GM19238 (cell line): ENCODE data around the gene MAN2B2.

Experiments used
- DNase-seq: peaks from one replicate; pipeline ENCODE4 v3.0.0; 2011; ENCODE audit warnings: low spot score; ENCODE audit not compliant: insufficient read length

MAN2B2 gene

DNA sequence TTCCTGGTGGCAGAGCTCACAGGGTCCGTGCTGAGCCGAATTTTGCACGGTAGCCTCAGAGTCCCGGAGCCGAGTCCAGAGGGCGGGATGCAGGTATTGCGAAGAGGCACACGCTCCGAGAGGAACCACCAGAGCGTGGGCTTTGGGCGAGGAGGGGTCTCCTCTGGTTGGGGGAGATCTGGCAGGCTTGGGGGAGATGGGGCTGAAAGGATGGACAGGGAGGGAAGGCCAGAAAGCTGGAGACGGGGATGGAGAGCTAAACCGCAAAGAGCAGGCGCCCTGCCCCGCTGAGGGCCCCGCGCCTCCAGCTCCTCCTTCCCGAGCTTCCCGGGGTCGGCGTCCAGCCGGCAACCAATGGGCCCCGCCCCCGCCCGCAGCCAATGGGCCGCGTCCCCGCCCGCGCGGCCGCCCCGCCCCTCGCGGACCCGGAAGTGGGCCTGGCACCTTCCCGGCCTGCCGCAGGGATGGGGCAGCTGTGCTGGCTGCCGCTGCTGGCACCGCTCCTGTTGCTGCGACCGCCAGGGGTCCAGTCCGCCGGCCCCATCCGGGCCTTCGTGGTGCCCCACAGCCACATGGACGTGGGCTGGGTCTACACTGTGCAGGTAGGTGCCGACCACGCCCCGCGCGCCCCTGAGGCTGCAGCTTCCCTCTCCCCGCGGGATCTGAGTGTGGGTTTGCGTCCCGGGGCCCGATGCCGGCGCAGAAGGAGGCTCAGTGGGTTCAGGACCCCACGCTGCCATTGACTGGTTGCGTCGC is at the start of gene MAN2B2:
MAN2B2 (plus strand) TSS at position 443 of the 756 bp plus-strand sequence; CDS start at position 465, 22 bp downstream.
- DNase-seq, result peak; percentile 98

DNA sequence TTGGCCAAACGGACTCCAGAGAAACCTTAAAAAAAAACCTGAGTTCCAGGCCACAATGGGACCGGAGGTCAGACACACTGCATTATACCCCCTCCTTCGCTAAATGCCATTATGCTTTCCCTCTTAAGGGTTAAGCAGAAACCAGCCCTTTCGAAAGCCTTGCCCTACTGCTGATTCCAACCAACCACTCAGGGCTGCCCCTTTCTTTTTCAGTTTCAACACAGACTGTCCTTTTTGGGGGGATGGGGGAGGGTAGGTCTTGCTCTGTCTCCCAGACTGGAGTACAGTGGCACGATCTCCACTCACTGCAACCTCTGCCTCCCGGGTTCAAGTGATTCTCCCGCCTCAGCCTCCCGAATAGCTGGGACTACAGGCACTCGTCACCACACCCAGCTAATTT is 49.5 kb upstream of the MAN2B2 start:
- no peak for DNase-seq

DNA sequence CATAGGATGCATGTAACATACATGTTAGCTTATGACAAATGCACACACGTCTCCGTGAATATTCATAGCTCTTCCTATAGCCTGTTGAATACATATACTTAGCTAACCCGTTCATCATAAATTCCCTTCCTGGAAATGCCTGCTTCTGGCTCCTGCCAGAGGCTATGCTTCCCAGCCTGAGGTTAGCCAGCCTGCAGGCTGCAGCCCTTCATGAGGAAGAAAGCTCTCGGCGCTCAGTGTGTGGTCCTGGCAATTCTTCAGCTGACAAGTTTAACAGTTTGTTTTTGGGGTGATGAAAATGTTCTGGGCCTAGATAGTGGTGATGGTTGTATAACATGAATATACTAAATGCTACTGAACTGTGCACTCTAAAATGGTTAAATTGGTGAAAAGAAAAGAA is 48.8 kb upstream of the MAN2B2 start:
- no peak for DNase-seq

DNA sequence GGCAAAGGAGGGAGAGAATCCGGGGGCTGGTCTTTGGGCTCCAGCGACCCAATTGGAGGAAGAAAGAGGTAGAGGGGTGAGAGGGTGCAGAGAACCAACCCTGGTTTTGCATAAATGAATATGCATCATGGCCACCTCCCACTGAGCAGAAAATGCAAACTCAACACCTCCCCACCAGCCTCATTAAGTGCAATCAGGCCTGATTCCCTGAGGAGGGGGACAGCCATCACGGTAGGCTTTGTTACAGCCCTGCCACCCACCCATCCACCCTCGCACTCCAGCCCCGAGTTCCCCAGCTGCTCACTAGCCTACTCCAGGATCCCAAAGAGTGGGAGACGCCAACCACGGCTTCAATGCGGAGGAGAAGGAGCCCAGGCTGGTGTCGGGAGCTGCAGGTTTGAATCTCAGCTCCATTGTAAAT is 48.3 kb upstream of the MAN2B2 start:
- no peak for DNase-seq

DNA sequence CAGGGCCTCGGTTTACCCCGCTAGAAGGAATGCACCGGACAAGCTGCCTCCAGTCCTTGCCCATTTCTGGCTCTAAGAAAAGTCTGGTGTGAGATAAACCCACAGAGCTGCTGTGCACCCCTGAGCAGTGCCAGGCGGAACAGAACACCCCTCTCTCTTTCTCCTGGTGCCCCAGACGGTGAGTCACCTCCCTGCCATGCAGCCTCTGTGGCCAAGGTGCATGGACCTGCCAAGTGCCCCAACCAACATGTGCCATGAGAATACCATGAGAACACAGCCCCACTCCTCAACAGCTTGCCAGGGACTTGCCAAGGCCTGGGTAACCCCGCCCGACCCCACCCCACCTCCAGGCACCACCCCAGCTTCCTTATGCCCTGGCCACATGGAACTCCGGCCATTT is 47.7 kb upstream of the MAN2B2 start:
- no peak for DNase-seq

DNA sequence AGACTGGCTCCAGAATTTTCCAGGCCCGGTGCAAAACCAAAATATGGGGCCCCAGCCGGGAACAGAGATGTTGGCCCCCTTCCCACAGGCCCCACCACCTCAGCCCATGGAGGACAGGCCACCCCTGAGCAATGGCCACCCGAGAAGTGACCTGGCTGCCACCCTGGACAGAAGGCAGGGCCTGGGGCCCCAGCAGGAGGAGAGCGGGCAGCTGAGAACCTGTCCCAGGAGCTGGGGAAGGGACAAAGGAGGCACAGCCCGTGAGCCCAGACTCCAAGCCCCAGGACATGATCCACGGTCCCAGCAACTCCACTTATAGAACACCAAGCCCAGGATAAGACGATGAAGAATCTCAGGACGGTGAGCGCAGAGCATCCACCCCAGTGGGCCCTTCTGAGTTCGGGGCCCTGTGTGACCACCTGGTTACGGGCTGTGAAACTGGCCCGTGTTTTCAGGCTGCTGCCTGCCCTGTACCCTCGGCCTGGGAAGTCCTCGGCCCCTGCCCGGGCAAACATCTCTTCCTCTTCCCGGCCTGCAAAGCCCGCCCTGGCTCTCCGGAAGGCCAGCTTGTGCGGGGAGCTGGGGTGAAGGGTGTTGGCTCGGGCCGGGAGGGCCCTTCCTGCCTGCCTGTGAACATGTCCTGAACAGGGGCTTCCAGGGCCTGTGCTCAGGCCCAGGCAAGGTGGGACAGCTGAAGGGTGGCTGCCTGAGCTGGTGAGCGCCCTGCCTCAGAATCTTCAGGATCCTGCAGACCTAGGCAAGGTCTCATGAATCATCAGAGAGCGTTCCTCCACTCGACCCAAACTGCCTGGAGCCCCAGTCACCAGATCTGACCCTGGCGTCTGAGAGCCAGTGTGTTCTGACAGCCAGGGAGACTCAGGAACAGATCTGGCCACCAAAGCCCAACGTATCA is 47.0 kb upstream of the MAN2B2 start:
- no peak for DNase-seq

DNA sequence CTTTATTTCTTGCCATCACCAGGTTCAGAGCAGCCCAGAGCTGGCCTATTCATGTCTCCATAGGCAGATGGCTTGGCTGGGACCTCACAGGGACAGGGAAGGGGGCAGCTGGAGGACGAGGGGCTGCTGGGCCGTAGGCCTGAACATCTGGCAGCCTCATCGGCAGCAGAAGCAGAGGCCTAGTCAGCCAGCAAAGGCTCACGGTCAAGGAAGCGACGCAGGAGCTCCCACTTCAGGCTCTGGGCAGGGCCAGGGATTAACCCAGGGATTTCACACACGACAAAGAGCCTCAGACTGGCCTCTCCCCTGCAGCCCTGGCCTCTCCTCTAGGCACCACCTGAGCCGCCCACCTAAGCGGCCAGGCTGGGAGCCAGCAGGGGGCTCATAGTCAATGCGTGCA is 46.0 kb upstream of the MAN2B2 start:
- no peak for DNase-seq

DNA sequence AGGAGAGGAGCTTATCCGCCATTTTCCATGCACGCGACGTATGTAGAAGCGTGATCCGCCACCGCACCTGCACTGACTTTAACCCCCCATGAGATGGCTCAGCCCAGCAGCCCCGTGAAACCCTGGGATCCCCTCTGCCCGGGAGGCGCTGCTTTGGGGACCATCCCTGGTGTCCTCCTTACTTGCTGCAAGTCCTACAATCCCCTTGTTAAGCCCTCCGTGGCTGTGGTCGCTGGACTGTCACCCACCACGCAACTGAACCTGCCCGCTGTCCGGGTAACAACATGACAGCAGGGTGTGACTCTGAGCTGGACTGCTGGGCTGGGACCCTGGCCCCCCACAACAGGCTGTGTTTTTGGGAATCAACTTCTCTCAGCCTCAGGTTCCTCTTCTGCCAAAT is 44.7 kb upstream of the MAN2B2 start:
- no peak for DNase-seq

DNA sequence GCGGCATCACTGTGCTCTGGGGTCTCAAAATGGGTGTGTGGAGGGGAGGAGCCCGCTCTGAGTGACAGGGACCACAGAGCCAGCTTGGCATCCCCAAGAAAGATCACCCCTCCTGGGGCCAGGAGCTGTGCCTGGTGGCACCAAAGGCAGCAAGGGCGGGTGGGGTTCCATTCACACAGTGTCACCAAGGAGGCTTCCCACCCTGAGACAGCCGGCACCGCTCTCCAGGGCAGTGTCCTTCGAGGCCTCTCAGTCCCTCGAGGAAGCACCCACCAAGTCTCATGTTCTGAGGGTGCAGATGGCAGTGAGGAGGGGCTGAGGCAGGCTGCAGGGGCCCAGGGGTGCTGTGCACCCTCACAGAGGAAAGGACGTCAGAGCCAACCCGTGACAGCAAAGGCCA is 44.0 kb upstream of the MAN2B2 start:
- no peak for DNase-seq

DNA sequence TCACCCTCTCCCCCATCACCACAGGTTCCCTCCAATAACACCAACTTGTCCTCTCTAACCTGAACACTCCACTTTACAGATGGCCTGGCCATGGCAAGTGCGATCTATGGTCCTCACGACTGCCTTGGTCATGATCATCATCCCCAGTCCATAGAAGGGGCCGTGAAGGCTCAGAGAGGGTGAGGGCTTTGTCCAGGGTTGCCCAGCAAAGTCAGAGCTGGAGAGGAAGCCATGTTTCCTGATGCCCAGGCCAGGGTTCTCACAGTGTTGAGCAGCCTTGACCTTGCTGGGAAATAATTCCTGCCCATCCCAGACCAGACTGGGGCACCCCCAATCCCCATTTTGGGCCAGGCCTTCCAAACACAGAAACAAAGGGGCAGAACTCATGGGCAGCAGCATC is 42.9 kb upstream of the MAN2B2 start:
- DNase-seq, result no peak

DNA sequence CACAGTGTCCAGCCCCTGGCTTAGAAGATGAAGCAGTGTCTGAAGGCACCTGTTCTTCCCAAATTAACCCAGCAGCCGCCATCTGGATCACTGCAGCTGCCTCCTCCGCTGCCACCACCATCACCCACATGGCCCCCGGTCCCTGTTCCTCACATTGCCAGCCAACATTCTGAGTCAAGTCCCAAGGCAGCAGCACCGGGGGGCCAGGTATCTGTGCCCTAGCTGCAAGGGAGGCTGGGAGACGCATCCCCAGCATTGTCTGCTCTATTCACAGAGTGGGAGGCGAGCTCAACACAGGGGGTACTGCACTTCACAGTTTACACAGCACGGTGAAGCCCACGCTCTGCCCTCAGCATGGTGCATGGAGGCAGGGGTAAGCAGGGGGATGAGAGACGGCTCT is 42.3 kb upstream of the MAN2B2 start:
- DNase-seq, result no peak

DNA sequence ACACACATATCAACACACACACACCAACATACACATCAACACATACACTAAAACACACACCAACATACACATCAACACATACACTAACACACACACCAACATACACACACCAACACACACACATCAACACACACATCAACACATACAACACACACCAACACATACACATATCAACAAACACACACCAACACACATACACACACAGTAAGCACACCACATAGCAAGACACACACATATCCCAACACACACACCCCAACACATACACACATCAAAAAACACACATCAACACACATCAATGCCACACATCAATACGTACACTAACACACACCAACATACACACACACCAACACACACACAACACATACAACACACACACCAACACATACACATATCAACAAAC is 40.9 kb upstream of the MAN2B2 start:
- DNase-seq, result no peak

DNA sequence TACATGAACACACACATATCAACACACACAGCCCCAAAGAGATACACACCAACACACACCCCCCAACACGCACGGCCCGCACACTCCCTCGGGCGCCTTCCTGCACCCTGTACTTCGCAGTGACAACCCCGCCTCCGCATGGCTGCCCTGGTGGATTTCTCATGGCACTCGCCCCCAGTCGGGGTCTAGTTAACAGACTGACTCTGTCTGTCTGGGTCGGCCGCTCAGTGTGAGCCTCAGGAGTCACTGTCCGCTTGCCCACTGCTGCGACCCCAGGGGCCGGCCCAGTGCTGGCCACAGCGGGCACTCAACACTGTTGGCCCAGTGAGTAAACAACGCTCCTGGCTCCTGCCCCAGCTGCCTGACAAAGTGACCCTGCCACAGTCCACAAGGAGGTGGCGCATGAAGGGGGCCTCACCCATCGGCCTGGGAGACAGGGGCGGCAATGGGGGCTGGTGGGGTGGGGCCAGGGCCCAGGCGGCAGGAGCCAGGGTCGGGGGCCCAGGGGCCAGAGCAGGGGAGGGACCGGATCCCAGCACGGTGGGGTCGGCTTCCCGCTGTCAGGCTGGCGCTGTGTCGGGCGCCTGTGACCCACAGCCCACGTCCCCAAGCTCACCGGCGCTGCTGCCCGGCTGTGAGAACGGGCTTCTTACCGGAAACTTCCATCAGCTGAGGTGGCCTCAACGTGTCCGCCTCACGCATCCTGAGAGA is 40.2 kb upstream of the MAN2B2 start:
- DNase-seq, result no peak

DNA sequence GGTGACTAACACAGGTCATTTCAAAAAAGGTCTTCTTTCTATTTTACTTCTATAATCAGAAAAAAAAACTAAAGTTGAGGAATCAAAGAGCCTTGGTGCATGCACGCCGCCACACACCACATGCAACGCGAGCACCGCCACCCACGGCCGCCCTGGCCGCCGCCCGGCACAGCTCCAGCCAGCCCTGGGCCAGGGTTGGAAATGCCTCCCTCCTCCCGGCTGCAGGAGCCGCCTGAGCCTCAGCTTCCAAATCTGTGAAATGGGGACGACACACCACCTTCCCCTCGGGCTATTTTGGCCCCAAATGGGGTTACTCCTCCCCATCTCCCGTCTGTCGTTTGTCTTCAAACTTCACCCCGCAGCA is 39.7 kb upstream of the MAN2B2 start:
- no peak for DNase-seq

DNA sequence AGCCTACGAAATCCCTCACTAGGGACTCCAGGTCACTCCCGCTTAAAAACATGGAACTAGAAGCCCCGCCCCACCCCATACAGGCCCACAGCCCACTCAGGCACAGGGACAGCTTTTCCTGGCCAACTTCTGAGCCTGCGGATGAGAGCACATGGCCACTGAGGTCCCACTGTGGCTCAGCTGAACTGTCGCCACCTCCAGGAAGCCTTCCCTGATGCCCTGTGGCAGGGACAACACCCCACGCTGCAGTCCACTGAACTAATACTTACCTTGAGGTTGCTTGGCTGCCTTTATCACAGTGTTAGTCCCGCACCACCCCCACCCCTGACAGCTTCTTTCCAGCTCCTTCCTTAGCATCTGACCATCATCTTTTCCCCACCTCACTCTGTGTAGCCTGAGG is 39.3 kb upstream of the MAN2B2 start:
- no peak for DNase-seq

DNA sequence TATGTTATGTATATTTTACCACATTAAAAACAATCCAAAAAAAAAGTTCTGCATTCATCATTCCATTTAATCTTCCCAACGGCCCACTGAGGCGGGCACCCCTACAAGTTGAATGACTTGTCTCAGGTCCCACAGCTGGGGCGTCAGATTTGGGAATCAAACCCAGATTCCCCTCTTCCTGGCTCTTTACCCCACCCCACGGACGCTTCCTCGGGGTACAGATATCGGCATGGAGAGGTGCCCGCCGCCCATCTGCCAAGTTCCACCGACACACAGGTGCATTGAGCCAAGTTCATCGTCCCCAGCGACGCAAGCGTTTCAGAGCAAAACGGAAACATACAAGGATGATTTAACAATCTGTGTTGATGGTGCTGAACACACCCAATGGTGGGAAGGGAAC is 36.9 kb upstream of the MAN2B2 start:
- no peak for DNase-seq

DNA sequence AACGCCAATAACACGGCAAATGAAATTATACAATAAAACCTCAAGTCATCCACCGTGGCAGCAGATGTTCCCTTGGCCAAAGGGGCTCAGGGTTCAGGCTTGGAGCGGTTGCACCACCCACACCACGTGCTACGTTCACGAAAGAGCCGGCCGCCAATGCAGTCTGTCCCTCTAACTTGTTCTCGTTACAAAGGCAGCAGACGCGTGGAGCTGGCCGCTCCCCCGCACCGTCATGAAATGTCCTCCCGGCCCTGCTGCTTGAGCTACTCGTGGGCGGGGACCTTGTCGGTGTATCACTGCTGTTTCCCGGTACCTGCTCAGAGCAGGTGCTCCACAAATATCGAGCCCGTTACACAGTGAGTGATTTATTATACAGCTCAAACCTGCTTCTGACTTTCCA is 36.4 kb upstream of the MAN2B2 start:
- DNase-seq, result no peak

DNA sequence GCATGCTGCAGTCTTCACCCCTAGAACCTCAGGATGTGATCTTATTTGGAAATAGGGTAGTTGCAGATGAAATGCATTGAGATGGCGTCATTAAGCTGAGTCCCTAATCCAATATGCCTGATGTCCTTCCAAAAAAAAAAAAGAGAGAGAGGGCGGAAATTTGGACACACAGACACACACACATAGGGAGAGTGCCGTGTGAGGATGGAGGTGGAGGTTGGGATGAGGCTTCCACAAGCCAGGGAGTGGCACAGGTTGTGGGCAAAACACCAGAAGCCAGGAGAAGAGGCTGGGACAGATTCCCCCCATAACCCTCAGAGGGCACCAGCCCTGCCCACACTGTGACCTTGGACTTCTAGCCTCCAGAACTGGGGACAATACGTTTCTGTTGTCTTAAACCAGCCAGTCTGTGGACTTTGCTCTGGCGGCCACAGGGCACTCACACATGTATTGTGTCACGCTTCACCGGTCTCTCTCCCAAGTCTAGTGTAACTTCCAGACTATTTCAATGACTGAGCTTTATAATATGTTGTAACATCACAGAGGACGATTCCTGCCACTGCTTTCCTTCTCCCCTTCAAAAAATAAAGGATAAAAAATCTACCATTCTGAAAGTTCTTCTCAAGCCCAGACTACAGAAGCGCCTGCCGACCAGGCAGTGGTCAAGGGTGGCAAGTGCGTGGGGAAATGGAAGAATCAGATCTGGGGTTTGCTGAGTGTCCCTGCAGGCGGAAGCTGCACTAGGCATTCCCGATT is 35.8 kb upstream of the MAN2B2 start:
- no peak for DNase-seq

DNA sequence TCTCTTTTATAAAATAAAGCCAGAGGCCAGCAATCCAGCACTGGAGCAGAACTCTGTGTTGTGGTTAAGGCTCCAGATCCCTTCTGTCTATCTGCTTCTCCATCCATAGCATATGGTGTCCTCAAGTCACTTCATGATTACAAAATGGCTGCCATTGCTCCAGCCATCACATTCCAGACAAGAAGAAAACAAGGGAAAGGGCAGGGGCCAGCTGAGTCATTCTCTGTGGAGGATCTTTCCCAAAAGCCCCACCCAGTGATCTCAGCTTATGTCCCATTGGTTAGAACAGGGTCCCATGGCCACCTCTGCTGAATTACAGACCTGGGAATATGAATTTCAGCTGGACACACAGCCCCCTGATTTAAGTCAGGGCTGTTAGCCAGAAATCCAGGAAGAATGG is 34.1 kb upstream of the MAN2B2 start:
- DNase-seq, result no peak

DNA sequence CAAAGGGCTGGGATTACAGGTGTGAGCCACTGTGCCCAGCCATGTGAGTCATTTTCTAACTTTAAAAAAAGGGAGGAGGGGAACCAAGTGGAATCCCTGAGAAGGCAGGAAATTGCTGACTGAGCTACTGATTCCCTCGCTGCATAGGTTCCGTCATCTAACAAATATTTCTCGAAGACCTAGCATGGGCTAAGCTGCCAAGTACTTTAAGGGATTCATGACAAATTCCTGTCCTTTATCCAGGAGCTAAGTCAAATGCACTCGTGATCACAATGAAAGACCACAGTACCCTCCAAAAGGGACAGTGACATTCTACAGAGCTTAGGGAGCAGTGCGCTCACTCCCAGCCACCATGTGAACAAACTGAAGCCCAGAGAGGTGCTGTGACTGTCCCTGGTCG is 33.2 kb upstream of the MAN2B2 start:
- no peak for DNase-seq

DNA sequence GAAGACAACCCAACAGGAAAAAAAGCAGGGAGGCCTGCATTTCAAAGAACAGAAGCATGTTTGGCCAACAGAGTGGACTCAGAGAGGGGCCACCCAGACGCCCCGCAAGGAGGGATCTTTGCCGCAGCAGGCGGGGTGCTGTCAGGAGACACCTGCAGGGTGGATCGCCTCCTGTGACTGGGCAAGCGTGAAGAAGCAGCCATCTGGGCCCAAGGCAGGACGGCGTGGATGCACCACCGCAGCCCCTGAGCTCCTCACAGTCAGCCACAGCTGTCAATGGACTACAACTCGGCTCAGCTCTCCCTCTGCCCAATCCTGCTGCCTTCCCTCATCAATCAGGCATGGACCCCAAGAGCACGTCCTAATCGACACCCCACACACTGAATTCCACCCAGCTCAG is 32.0 kb upstream of the MAN2B2 start:
- DNase-seq, result no peak
